Testis (tissue), 3 donors: ENCODE results near the gene TECTA. TPM values are rescaled to one million over a fixed set of nuclear protein-coding genes. Genes with fewer than 3 reads are reported as not detected.
A peak's percentile ranks its signal among the peaks of the same experiment; 100 is the strongest.
"Not testable (repeated sequence)": the region's sequence is repeated elsewhere in the genome, so short reads cannot be mapped to it uniquely, and the experiment has no call there.

Experiments
- DNase-seq: peaks from one replicate; pipeline ENCODE4 v3.0.0-alpha.2; 2019
- H3K27ac ChIP-seq, 2 donors: fragments of 200-600 bp; sonication (generic); one replicate each; pipeline ENCODE4 v1.5.1; 2019
- H3K27me3 ChIP-seq: fragments of 200-600 bp; sonication (generic); one replicate; pipeline ENCODE4 v1.5.1; 2019
- H3K36me3 ChIP-seq: fragments of 200-600 bp; sonication (generic); one replicate; pipeline ENCODE4 v1.5.1; 2017; ENCODE audit warnings: low read depth; ENCODE audit errors: missing control alignments
- H3K4me1 ChIP-seq: fragments of 200-600 bp; sonication (generic); one replicate; pipeline ENCODE4 v1.5.1; 2019
- H3K4me3 ChIP-seq, 2 donors: fragments of 200-600 bp; sonication (generic); one replicate each; pipeline ENCODE4 v1.5.1; 2017 to 2019
- H3K9me3 ChIP-seq: fragments of 200-600 bp; sonication (generic); one replicate; pipeline ENCODE4 v1.5.1; 2017
- CTCF ChIP-seq, 3 experiments: fragments of 450-650 bp in 2 of 3; fragments of 200-600 bp in 1 of 3; sonication (generic) in 1 of 3; IDR thresholded peaks; one replicate each; pipeline ENCODE4 v1.5.1; 2016 to 2019; ENCODE audit warnings: antibody characterized with exemption in 3 of 3, mild to moderate bottlenecking in 2 of 3, moderate library complexity in 1 of 3
- POLR2A ChIP-seq: fragments of 450-650 bp; IDR thresholded peaks from one replicate; pipeline ENCODE4 v1.6.1; 2017; ENCODE audit warnings: antibody characterized with exemption, mild to moderate bottlenecking, moderate library complexity
- WGBS, 2 donors: methylation state at CpG; one replicate each; pipeline ENCODE4 v1.1.5; 2018; 5-methylcytosine and 5-hydroxymethylcytosine counted together
- intact Hi-C: fragments of 100-400 bp; cut with DNase I; formaldehyde crosslinking; loops from one replicate; pipeline ENCODE4 v1.15.1; 2023; ENCODE audit warnings: low total_unique reads
- polyA plus RNA-seq: library from polyadenylated mRNA; stranded (reverse); fragments of 350-450 nt; fragmentation: Illumina TruSeq; extraction: RNeasy Lipid Tissue Mini Kit (QIAGEN cat#74804); gene quantifications from one replicate; pipeline ENCODE4 v1.2.3, GENCODE V29; 2014; ENCODE audit warnings: low read depth, low replicate concordance; ENCODE audit not compliant: insufficient read depth
- total RNA-seq, 2 donors: library from RNA; depleted of rRNA; stranded (reverse); fragments of >200 nt; gene quantifications; one replicate each; pipeline ENCODE4 v1.2.3, GENCODE V29; 2016

Gene TECTA
- total and polyA plus RNA-seq, 3 donors from 2014 or later = 2.5 to 4.6 (median 3.1) TPM

DNA sequence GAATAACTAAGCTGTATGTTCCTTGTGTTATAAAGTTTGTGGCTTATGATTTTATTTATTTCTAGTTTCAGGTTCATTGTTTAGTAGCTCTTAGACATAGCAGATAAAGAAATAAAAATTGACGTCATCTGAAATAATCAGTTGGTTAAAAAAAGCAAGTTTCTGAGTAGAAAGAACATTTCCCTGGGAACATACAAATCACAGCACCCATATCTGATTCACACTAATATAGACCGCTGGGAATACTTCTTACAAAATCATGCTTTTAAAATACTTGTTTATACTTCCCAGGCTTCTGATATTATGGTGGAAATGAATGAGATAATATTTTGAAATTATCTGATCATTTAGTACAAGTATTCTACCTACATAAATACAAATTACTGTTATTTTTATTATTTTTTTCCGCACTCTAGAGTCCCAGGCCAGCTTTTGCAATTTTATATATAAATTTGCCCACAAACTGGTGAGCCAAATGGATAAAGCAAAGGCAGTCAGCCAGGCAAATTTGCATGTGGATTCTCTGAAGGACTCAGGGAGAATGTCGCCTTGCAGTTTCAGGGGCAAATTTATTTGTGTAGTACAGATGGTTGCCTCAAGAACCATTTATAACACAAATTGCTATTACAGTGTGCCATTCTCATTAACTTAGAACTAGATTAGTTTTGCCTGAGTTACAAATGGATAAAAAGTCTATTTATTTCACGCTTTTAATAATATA, 128.6 kb downstream of the TECTA start:
- no peak for DNase-seq
- Histone ChIP-seq H3K27me3 (no peaks in the 10 kb centered on the region), H3K4me3 (no peak overlapping the region), H3K4me1 (peaks cover 13% of the 10 kb centered on the region), H3K36me3 (no peaks in the 10 kb centered on the region), H3K27ac (no peak overlapping the region), H3K9me3 (no peaks in the 10 kb centered on the region)
- intact Hi-C loops = no loop called here
- no peak for TF ChIP-seq POLR2A
- no peak for TF ChIP-seq CTCF (IDR thresholded peaks at IDR 0.05)
- 62 to 74% methylated on average over 5 of the region's 5 CpGs for WGBS, 2 donors

- Histone ChIP-seq H3K9me3 (no peaks in the 10 kb centered on the region), H3K4me3 (no peak overlapping the region), H3K27me3 (no peaks in the 10 kb centered on the region), H3K4me1 (peaks cover 18% of the 10 kb centered on the region), H3K27ac (no peak overlapping the region), H3K36me3 (no peaks in the 10 kb centered on the region)
- WGBS, 2 donors = 72 to 83% methylated on average over 8 of the region's 8 CpGs
- DNase-seq = peak; percentile 45
- intact Hi-C loops = no loop called here
- no peak for TF ChIP-seq CTCF (IDR thresholded peaks at IDR 0.05)
- TF ChIP-seq POLR2A = no peak
These were observed 130.7 kb downstream of the TECTA start for GRCh38 chr11:121231576-121232278.

DNA sequence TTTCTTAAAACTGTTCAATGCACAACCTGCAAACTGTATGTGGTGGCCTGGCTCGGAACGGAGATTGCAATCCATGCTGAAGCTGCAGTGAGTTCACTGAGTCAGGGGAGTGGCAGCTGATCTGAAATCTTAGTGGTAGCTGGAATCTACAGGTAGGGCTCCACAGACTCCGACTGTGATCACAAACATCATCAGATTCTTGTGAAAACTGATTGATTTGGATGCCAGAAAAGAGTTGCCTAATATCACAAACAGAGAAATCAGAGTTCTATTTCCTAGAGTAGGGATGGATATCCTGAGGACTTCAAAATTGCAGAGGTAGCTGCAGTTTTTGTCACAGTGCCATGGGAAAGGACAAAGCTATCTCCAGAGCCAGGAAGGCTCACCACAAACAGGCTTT, 134.0 kb downstream of the TECTA start:
- Histone ChIP-seq H3K4me3 (no peak overlapping the region), H3K9me3 (no peaks in the 10 kb centered on the region), H3K27me3 (no peaks in the 10 kb centered on the region), H3K4me1 (peaks cover 19% of the 10 kb centered on the region), H3K27ac (no peak overlapping the region), H3K36me3 (no peaks in the 10 kb centered on the region)
- 92 to 95% methylated on average over 3 of the region's 3 CpGs for WGBS, 2 donors
- no peak for TF ChIP-seq CTCF (IDR thresholded peaks at IDR 0.05)
- TF ChIP-seq POLR2A = no peak
- DNase-seq = no peak
- intact Hi-C loops = no loop called here

- DNase-seq = no peak
- Histone ChIP-seq H3K36me3 (no peaks in the 10 kb centered on the region), H3K9me3 (no peaks in the 10 kb centered on the region), H3K4me3 (no peak overlapping the region), H3K27me3 (no peaks in the 10 kb centered on the region), H3K4me1 (peaks cover 13% of the 10 kb centered on the region), H3K27ac (no peak overlapping the region)
- intact Hi-C loops = no loop called here
- no peak for TF ChIP-seq CTCF (IDR thresholded peaks at IDR 0.05)
- no peak for TF ChIP-seq POLR2A
- 60 to 67% methylated on average over 15 of the region's 15 CpGs for WGBS, 2 donors
These were observed 135.3 kb downstream of the TECTA start for GRCh38 chr11:121236115-121237001.

- H3K27ac ChIP-seq, DNase-seq, H3K4me3 ChIP-seq, H3K9me3 ChIP-seq, H3K27me3 ChIP-seq, H3K36me3 ChIP-seq, H3K4me1 ChIP-seq, intact Hi-C loops: not testable (repeated sequence)
- WGBS, 2 donors = 65 to 84% methylated on average over 6 of the region's 6 CpGs
These were observed 136.2 kb downstream of the TECTA start for GRCh38 chr11:121237247-121237646.
